Liver (tissue), 3 donors: ENCODE data around the gene ARL2.
A peak's percentile ranks its signal among the peaks of the same experiment; 100 is the strongest.

ENCODE experiments used
- ATF3 ChIP-seq: IDR thresholded peaks from 2 replicates; pipeline ENCODE4 v1.6.1; 2016; ENCODE audit warnings: antibody characterized with exemption
- CTCF ChIP-seq: fragments of 150-350 bp; IDR thresholded peaks from 2 replicates; pipeline ENCODE4 v1.5.1; 2017; ENCODE audit warnings: improper control_type of control experiment, low read depth, low read length; ENCODE audit not compliant: missing input control
- EGR1 ChIP-seq, 2 donors: IDR thresholded peaks; 2 replicates each; pipeline ENCODE4 v1.6.1; 2016 to 2018; ENCODE audit warnings: antibody characterized with exemption in 2 of 2, low read depth in 2 of 2
- GABPA ChIP-seq, 2 donors: IDR thresholded peaks in 1 of 2; conservative IDR thresholded peaks in 1 of 2; 2 replicates each; pipeline ENCODE4 v1.6.1; 2016; ENCODE audit warnings: antibody characterized with exemption in 2 of 2, mild to moderate bottlenecking in 1 of 2, moderate library complexity in 1 of 2
- MAX ChIP-seq: IDR thresholded peaks from 2 replicates; pipeline ENCODE4 v1.6.1; 2016; ENCODE audit warnings: antibody characterized with exemption
- RXRA ChIP-seq, 2 donors: IDR thresholded peaks; 2 replicates each; pipeline ENCODE4 v1.6.1; 2017 to 2018; ENCODE audit warnings: antibody characterized with exemption in 2 of 2, mild to moderate bottlenecking in 1 of 2
- TAF1 ChIP-seq: conservative IDR thresholded peaks from 2 replicates; pipeline ENCODE4 v1.6.1; 2016; ENCODE audit warnings: antibody characterized with exemption, mild to moderate bottlenecking
- donor health status: healthy.
- donor health status: healthy.

GRCh38 chr11:65013130-65013887, 651 bp upstream of the ARL2 start:
- TF ChIP-seq CTCF (peak; percentile 88), EGR1 (IDR thresholded peaks at IDR 0.05; ENCODE audit: low read depth in 2 of 2) (no peak), GABPA (IDR thresholded peaks at IDR 0.05 in 1 of 2, conservative IDR thresholded peaks at IDR 0.05 in 1 of 2) (no peak), MAX (no peak), RXRA (IDR thresholded peaks at IDR 0.05) (peak; percentile 21 to 48), ATF3 (no peak), TAF1 (no peak)
